Hypothalamus (tissue), 51 donors: ENCODE results near the gene BCL2.

ENCODE experiments used
- DNase-seq, 51 donors: peaks; one replicate each; lab custom pipeline; 2025; lab: John Stamatoyannopoulos, UW

The BCL2 gene

GRCh38 chr18:63329431-63330145 lies 10.0 kb upstream of the BCL2 start:
- no peak for DNase-seq

- no peak for DNase-seq
Measured at GRCh38 chr18:63326011-63326410, 6.4 kb upstream of the BCL2 start.

GRCh38 chr18:63325086-63325686 lies 5.6 kb upstream of the BCL2 start:
- no peak for DNase-seq

GRCh38 chr18:63322908-63323634 lies 3.5 kb upstream of the BCL2 start:
- peak in 37 of 51 donors; percentile 9 to 84 (median 38) for DNase-seq

GRCh38 chr18:63322206-63322605 lies 2.6 kb upstream of the BCL2 start:
- DNase-seq = peak in 1 of 51 donors; percentile 30

- no peak for DNase-seq
Measured at GRCh38 chr18:63321291-63321690, 1.7 kb upstream of the BCL2 start.

GRCh38 chr18:63320975-63321265 lies 1.4 kb upstream of the BCL2 start:
- DNase-seq = peak in 6 of 51 donors; percentile 17 to 72 (median 44)

- peak in 50 of 51 donors; percentile 24 to 92 (median 74) for DNase-seq
Measured at GRCh38 chr18:63320123-63320974, 780 bp upstream of the BCL2 start.

GRCh38 chr18:63318889-63319382 lies 633 bp downstream of the BCL2 start:
- DNase-seq = peak in 1 of 51 donors; percentile 62

GRCh38 chr18:63317982-63318888 lies 1.3 kb downstream of the BCL2 start:
- DNase-seq = peak in 43 of 51 donors; percentile 18 to 78 (median 57)

GRCh38 chr18:63317556-63317946 lies 2.0 kb downstream of the BCL2 start:
- peak in 2 of 51 donors; percentile 34 to 62 for DNase-seq

GRCh38 chr18:63316612-63317555 lies 2.7 kb downstream of the BCL2 start:
- peak in 1 of 51 donors; percentile 48 for DNase-seq

- DNase-seq = no peak
Measured at GRCh38 chr18:63315876-63316275, 3.7 kb downstream of the BCL2 start.

- DNase-seq = peak in 2 of 51 donors; percentile 31 to 43
Measured at GRCh38 chr18:63315131-63315662, 4.4 kb downstream of the BCL2 start.

- DNase-seq = peak in 2 of 51 donors; percentile 8 to 27
Measured at GRCh38 chr18:63314062-63314790, 5.3 kb downstream of the BCL2 start.

GRCh38 chr18:63313396-63313917 lies 6.1 kb downstream of the BCL2 start:
- DNase-seq = no peak

GRCh38 chr18:63312737-63313395 lies 6.7 kb downstream of the BCL2 start:
- no peak for DNase-seq
